Liver (tissue), 9 donors: ENCODE measurements around the gene RTF1. TPM values are rescaled to one million over a fixed set of nuclear protein-coding genes. Genes with fewer than 3 reads are reported as not detected.

Experiments used
- DNase-seq: peaks from one replicate; pipeline ENCODE4 v3.0.0-alpha.2; 2017; ENCODE audit warnings: low spot score
- H3K27ac ChIP-seq, 2 donors: one replicate each; pipeline ENCODE4 v1.7.0; 2013; ENCODE audit warnings: inconsistent platforms in 2 of 2, low read length in 2 of 2, control low read depth in 1 of 2, low read depth in 1 of 2, mild to moderate bottlenecking in 1 of 2
- H3K27me3 ChIP-seq, 4 donors: one replicate each; pipeline versions ENCODE4 v1.6.1 to v1.7.0; 2013; ENCODE audit warnings: low read length in 3 of 4, inconsistent platforms in 1 of 4, mild to moderate bottlenecking in 1 of 4, moderate library complexity in 1 of 4; ENCODE audit not compliant: control insufficient read depth in 4 of 4, insufficient read depth in 4 of 4
- H3K36me3 ChIP-seq, 4 donors: one replicate each; pipeline versions ENCODE4 v1.6.1 to v1.7.0; 2013; ENCODE audit warnings: low read length in 3 of 4, mild to moderate bottlenecking in 3 of 4, low read depth in 1 of 4, moderate library complexity in 1 of 4; ENCODE audit not compliant: control insufficient read depth in 4 of 4, insufficient read depth in 3 of 4
- H3K4me1 ChIP-seq, 4 donors: one replicate each; pipeline versions ENCODE4 v1.6.1 to v1.7.0; 2013; ENCODE audit warnings: low read length in 3 of 4, mild to moderate bottlenecking in 3 of 4, moderate library complexity in 1 of 4; ENCODE audit not compliant: control insufficient read depth in 4 of 4, insufficient read depth in 4 of 4
- H3K4me3 ChIP-seq, 3 donors: one replicate each; pipeline versions ENCODE4 v1.6.1 to v1.7.0; 2013; ENCODE audit warnings: low read length in 3 of 3, control low read depth in 1 of 3, low read depth in 1 of 3, mild to moderate bottlenecking in 1 of 3
- H3K9ac ChIP-seq, 2 donors: one replicate each; pipeline ENCODE4 v1.7.0; 2013; ENCODE audit warnings: low read length in 2 of 2, mild to moderate bottlenecking in 2 of 2, moderate library complexity in 2 of 2, control low read depth in 1 of 2, low read depth in 1 of 2
- H3K9me3 ChIP-seq, 4 donors: one replicate each; pipeline versions ENCODE4 v1.6.1 to v1.7.0; 2013; ENCODE audit warnings: low read length in 3 of 4; ENCODE audit not compliant: control insufficient read depth in 4 of 4
- ATF3 ChIP-seq: IDR thresholded peaks from 2 replicates; pipeline ENCODE4 v1.6.1; 2016; ENCODE audit warnings: antibody characterized with exemption
- EGR1 ChIP-seq, 2 donors: IDR thresholded peaks; 2 replicates each; pipeline ENCODE4 v1.6.1; 2016 to 2018; ENCODE audit warnings: antibody characterized with exemption in 2 of 2, low read depth in 2 of 2
- FOXA1 ChIP-seq: IDR thresholded peaks from 2 replicates; pipeline ENCODE4 v1.6.1; 2016; ENCODE audit warnings: antibody characterized with exemption
- FOXA2 ChIP-seq: IDR thresholded peaks from 2 replicates; pipeline ENCODE4 v1.6.1; 2016; ENCODE audit warnings: antibody characterized with exemption
- GABPA ChIP-seq, 2 donors: IDR thresholded peaks in 1 of 2; conservative IDR thresholded peaks in 1 of 2; 2 replicates each; pipeline ENCODE4 v1.6.1; 2016; ENCODE audit warnings: antibody characterized with exemption in 2 of 2, mild to moderate bottlenecking in 1 of 2, moderate library complexity in 1 of 2
- HNF4A ChIP-seq, 2 donors: conservative IDR thresholded peaks; 2 replicates each; pipeline ENCODE4 v1.6.1; 2016; ENCODE audit warnings: antibody characterized with exemption in 2 of 2, mild to moderate bottlenecking in 2 of 2
- HNF4G ChIP-seq: IDR thresholded peaks from 2 replicates; pipeline ENCODE4 v1.6.1; 2016; ENCODE audit warnings: antibody characterized with exemption
- JUND ChIP-seq, 2 donors: IDR thresholded peaks; 2 replicates each; pipeline ENCODE4 v1.6.1; 2016; ENCODE audit warnings: antibody characterized with exemption in 2 of 2
- NR2F2 ChIP-seq: IDR thresholded peaks from 2 replicates; pipeline ENCODE4 v1.6.1; 2016; ENCODE audit warnings: antibody characterized with exemption
- RAD21 ChIP-seq, 2 donors: IDR thresholded peaks; 2 replicates each; pipeline ENCODE4 v1.6.1; 2016; ENCODE audit warnings: antibody characterized with exemption in 2 of 2, mild to moderate bottlenecking in 2 of 2
- RXRA ChIP-seq, 2 donors: IDR thresholded peaks; 2 replicates each; pipeline ENCODE4 v1.6.1; 2017 to 2018; ENCODE audit warnings: antibody characterized with exemption in 2 of 2, mild to moderate bottlenecking in 1 of 2
- SP1 ChIP-seq: IDR thresholded peaks from 2 replicates; pipeline ENCODE4 v1.6.1; 2018; ENCODE audit warnings: antibody characterized with exemption, mild to moderate bottlenecking
- TAF1 ChIP-seq: conservative IDR thresholded peaks from 2 replicates; pipeline ENCODE4 v1.6.1; 2016; ENCODE audit warnings: antibody characterized with exemption, mild to moderate bottlenecking
- YY1 ChIP-seq: IDR thresholded peaks from 2 replicates; pipeline ENCODE4 v1.6.1; 2016; ENCODE audit warnings: antibody characterized with exemption, mild to moderate bottlenecking
- WGBS: extraction: QIAGEN DNeasy Blood & Tissue Kit; methylation state at CpG from one replicate; pipeline ENCODE4 v1.1.7; 2013; 5-methylcytosine and 5-hydroxymethylcytosine counted together
- polyA plus RNA-seq, 2 donors: library from polyadenylated mRNA; stranded (reverse) in 1 of 2; unstranded in 1 of 2; fragments of 200-250 nt in 1 of 2; fragments of >200 nt in 1 of 2; fragmentation: Nextera tagmentation in 1 of 2; extraction: Ambion mirVana in 1 of 2; gene quantifications; one replicate each; pipeline versions ENCODE4 v1.2.1 to v1.2.3, GENCODE V29; 2013 to 2015
- total RNA-seq, 2 donors: library from RNA; depleted of rRNA; stranded (reverse); fragments of >200 nt; gene quantifications; one replicate each; pipeline ENCODE4 v1.2.3, GENCODE V29; 2014
- TF ChIP-seq, protein P1 (sequence below): IDR thresholded peaks from 2 replicates; pipeline ENCODE4 v1.6.1; 2016; ENCODE audit warnings: antibody characterized with exemption, mild to moderate bottlenecking
- TF ChIP-seq, protein P2 (sequence below): IDR thresholded peaks from 2 replicates; pipeline ENCODE4 v1.6.1; 2016; ENCODE audit warnings: antibody characterized with exemption
- TF ChIP-seq, protein P3 (sequence below): fragments of 150-350 bp; IDR thresholded peaks from 2 replicates; pipeline ENCODE4 v1.5.1; 2017; ENCODE audit warnings: improper control_type of control experiment, low read depth, low read length; ENCODE audit not compliant: missing input control
- TF ChIP-seq, protein P4 (sequence below): IDR thresholded peaks from 2 replicates; pipeline ENCODE4 v1.6.1; 2016; ENCODE audit warnings: antibody characterized with exemption
- donor health status: healthy.
- donor health status: healthy.
- donor health status: healthy.
- donor health status: healthy.
- donor health status: healthy.

Gene RTF1
- total and polyA plus RNA-seq, 4 donors = 8.3 to 37.7 (median 12.1) TPM

- Histone ChIP-seq H3K27ac (no peak overlapping the region), H3K9ac (no peak overlapping the region), H3K4me1 (peaks cover 6 to 21% (median 16%) of the 10 kb centered on the region in 4 donors), H3K9me3 (no peaks in the 10 kb centered on the region), H3K4me3 (no peak overlapping the region), H3K27me3 (peaks cover 0 to 4% (median 0%) of the 10 kb centered on the region in 4 donors), H3K36me3 (no peaks in the 10 kb centered on the region)
- TF ChIP-seq JUND (IDR thresholded peaks at IDR 0.05) (no peak), NR2F2 (no peak), FOXA1 (no peak), FOXA2 (no peak), EGR1 (IDR thresholded peaks at IDR 0.05; ENCODE audit: low read depth in 2 of 2) (no peak), HNF4A (conservative IDR thresholded peaks at IDR 0.05) (no peak), YY1 (no peak), GABPA (IDR thresholded peaks at IDR 0.05 in 1 of 2, conservative IDR thresholded peaks at IDR 0.05 in 1 of 2) (no peak), ATF3 (no peak), HNF4G (no peak), RAD21 (IDR thresholded peaks at IDR 0.05) (no peak), RXRA (IDR thresholded peaks at IDR 0.05) (no peak), SP1 (no peak), TAF1 (no peak)
- TF ChIP-seq, protein P1, sequence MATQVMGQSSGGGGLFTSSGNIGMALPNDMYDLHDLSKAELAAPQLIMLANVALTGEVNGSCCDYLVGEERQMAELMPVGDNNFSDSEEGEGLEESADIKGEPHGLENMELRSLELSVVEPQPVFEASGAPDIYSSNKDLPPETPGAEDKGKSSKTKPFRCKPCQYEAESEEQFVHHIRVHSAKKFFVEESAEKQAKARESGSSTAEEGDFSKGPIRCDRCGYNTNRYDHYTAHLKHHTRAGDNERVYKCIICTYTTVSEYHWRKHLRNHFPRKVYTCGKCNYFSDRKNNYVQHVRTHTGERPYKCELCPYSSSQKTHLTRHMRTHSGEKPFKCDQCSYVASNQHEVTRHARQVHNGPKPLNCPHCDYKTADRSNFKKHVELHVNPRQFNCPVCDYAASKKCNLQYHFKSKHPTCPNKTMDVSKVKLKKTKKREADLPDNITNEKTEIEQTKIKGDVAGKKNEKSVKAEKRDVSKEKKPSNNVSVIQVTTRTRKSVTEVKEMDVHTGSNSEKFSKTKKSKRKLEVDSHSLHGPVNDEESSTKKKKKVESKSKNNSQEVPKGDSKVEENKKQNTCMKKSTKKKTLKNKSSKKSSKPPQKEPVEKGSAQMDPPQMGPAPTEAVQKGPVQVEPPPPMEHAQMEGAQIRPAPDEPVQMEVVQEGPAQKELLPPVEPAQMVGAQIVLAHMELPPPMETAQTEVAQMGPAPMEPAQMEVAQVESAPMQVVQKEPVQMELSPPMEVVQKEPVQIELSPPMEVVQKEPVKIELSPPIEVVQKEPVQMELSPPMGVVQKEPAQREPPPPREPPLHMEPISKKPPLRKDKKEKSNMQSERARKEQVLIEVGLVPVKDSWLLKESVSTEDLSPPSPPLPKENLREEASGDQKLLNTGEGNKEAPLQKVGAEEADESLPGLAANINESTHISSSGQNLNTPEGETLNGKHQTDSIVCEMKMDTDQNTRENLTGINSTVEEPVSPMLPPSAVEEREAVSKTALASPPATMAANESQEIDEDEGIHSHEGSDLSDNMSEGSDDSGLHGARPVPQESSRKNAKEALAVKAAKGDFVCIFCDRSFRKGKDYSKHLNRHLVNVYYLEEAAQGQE = no peak
- TF ChIP-seq, protein P2, sequence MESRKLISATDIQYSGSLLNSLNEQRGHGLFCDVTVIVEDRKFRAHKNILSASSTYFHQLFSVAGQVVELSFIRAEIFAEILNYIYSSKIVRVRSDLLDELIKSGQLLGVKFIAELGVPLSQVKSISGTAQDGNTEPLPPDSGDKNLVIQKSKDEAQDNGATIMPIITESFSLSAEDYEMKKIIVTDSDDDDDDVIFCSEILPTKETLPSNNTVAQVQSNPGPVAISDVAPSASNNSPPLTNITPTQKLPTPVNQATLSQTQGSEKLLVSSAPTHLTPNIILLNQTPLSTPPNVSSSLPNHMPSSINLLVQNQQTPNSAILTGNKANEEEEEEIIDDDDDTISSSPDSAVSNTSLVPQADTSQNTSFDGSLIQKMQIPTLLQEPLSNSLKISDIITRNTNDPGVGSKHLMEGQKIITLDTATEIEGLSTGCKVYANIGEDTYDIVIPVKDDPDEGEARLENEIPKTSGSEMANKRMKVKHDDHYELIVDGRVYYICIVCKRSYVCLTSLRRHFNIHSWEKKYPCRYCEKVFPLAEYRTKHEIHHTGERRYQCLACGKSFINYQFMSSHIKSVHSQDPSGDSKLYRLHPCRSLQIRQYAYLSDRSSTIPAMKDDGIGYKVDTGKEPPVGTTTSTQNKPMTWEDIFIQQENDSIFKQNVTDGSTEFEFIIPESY = no peak
- TF ChIP-seq, protein P3, sequence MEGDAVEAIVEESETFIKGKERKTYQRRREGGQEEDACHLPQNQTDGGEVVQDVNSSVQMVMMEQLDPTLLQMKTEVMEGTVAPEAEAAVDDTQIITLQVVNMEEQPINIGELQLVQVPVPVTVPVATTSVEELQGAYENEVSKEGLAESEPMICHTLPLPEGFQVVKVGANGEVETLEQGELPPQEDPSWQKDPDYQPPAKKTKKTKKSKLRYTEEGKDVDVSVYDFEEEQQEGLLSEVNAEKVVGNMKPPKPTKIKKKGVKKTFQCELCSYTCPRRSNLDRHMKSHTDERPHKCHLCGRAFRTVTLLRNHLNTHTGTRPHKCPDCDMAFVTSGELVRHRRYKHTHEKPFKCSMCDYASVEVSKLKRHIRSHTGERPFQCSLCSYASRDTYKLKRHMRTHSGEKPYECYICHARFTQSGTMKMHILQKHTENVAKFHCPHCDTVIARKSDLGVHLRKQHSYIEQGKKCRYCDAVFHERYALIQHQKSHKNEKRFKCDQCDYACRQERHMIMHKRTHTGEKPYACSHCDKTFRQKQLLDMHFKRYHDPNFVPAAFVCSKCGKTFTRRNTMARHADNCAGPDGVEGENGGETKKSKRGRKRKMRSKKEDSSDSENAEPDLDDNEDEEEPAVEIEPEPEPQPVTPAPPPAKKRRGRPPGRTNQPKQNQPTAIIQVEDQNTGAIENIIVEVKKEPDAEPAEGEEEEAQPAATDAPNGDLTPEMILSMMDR = no peak
- TF ChIP-seq, protein P4, sequence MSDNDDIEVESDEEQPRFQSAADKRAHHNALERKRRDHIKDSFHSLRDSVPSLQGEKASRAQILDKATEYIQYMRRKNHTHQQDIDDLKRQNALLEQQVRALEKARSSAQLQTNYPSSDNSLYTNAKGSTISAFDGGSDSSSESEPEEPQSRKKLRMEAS = no peak
- 88% methylated on average over 7 of the region's 7 CpGs for WGBS
- DNase-seq = no peak
These were observed 93.8 kb downstream of the RTF1 start for GRCh38 chr15:41510728-41511127.
